Caco-2 (cell line): ENCODE measurements around the gene ELMO1. TPM values are rescaled to one million over a fixed set of nuclear protein-coding genes. Genes with fewer than 3 reads are reported as not detected.
"Not testable (repeated sequence)": the region's sequence is repeated elsewhere in the genome, so short reads cannot be mapped to it uniquely, and the experiment has no call there.

Experiments used
- BruUV-seq: library from RNA; stranded (reverse); fragments of 400-500 nt; replicated peaks from 2 replicates; lab custom pipeline; 2021; lab: Mats Ljungman, UMichigan
- CTCF ChIA-PET: fragments of 300-600 bp; sonication (Branson Sonifier 250); formaldehyde crosslinking; loops from one replicate; lab custom pipeline; 2022; ENCODE audit warnings: antibody characterized with exemption; lab: Charles Lee
- POLR2A ChIA-PET: fragments of 300-600 bp; sonication (Branson Sonifier 250); formaldehyde crosslinking; loops from one replicate; lab custom pipeline; 2022; ENCODE audit warnings: antibody characterized with exemption; lab: Charles Lee
- DNase-seq, 2 experiments: peaks; one replicate each; pipeline versions ENCODE4 v3.0.0 to v3.0.0-alpha.2; 2020 to 2022
- H3K27me3 ChIP-seq: replicated peaks from 2 replicates; pipeline ENCODE4 v1.6.0; 2011; ENCODE audit warnings: low read length; ENCODE audit not compliant: control insufficient read depth, insufficient read depth
- H3K36me3 ChIP-seq: 2 replicates; pipeline ENCODE4 v1.5.1; 2011; ENCODE audit warnings: low read length; ENCODE audit not compliant: control insufficient read depth, insufficient read depth
- H3K4me1 ChIP-seq: fragments of 250-450 bp; sonication (Bioruptor Pico); 2 replicates; pipeline ENCODE4 v1.5.1; 2020; ENCODE audit warnings: mild to moderate bottlenecking
- H3K4me3 ChIP-seq: 2 replicates; pipeline ENCODE4 v1.5.1; 2011; ENCODE audit warnings: low read depth, mild to moderate bottlenecking, control low read depth, low read length
- H3K9me3 ChIP-seq: fragments of 250-450 bp; sonication (Bioruptor Pico); 2 replicates; pipeline ENCODE4 v1.5.1; 2020; ENCODE audit warnings: mild to moderate bottlenecking, moderate library complexity
- H3K27ac Mint-ChIP-seq: one replicate; pipeline ENCODE4 v1.8.0; 2022; ENCODE audit warnings: mixed read lengths; ENCODE audit not compliant: unreplicated experiment
- H3K27me3 Mint-ChIP-seq: one replicate; pipeline ENCODE4 v1.8.0; 2022; ENCODE audit warnings: mixed read lengths; ENCODE audit not compliant: insufficient read depth, unreplicated experiment
- H3K36me3 Mint-ChIP-seq: one replicate; pipeline ENCODE4 v1.8.0; 2022; ENCODE audit warnings: mild to moderate bottlenecking, mixed read lengths; ENCODE audit not compliant: insufficient read depth, unreplicated experiment
- H3K4me1 Mint-ChIP-seq: one replicate; pipeline ENCODE4 v1.8.0; 2022; ENCODE audit warnings: low read depth, mixed read lengths; ENCODE audit not compliant: unreplicated experiment
- H3K4me3 Mint-ChIP-seq: one replicate; pipeline ENCODE4 v1.8.0; 2022; ENCODE audit warnings: mild to moderate bottlenecking, moderate library complexity, mixed read lengths; ENCODE audit not compliant: unreplicated experiment
- H3K9me3 Mint-ChIP-seq: one replicate; pipeline ENCODE4 v1.8.0; 2022; ENCODE audit warnings: mixed read lengths; ENCODE audit not compliant: unreplicated experiment
- CTCF ChIP-seq, 2 experiments: fragments of 200-600 bp in 1 of 2; IDR thresholded peaks; 1 replicate in 1 of 2; 2 replicates in 1 of 2; pipeline versions ENCODE4 v1.5.1 to v1.8.0; 2011 to 2022; ENCODE audit warnings: antibody characterized with exemption in 1 of 2, control low read depth in 1 of 2, inconsistent platforms in 1 of 2, low read depth in 1 of 2, low read length in 1 of 2, mild to moderate bottlenecking in 1 of 2, moderate library complexity in 1 of 2; ENCODE audit not compliant: insufficient read depth in 1 of 2, severe bottlenecking in 1 of 2, unreplicated experiment in 1 of 2
- intact Hi-C: fragments of 100-400 bp; cut with micrococcal nuclease; formaldehyde crosslinking; loops from one replicate; pipeline ENCODE4 v1.10.0; 2022; ENCODE audit not compliant: unreplicated experiment
- total RNA-seq: library from RNA; stranded (reverse); gene quantifications from 2 replicates; pipeline ENCODE4 v1.2.3, GENCODE V29; 2022

ELMO1 gene
- total RNA-seq, 1 experiment from 2014 or later = 0.14 TPM

DNA sequence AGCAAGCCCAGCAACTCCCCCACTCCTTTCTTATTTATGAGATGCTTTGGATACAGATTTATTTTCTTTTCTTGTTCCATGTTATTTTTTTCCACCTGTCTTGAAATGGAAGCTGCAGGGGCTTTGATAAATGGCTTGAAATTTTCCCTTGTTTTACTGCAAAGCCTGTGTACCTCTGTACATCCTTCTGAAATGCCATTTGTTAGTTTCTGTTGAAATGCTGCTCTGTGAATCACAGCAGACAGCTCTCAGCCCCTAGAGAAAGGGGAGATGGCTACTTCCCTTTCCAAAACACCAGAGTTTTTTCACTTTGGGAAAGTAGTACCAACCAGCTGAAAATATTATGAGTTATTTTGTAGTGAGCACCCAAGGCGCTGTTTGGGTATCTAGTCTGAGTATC lies 304.2 kb downstream of the ELMO1 start:
- H3K4me3 Mint-ChIP-seq = no peak overlapping the region
- ChIA-PET POLR2A (no interaction called here), CTCF (no interaction called here)
- H3K36me3 Mint-ChIP-seq = no peaks in the 10 kb centered on the region
- TF ChIP-seq CTCF (IDR thresholded peaks at IDR 0.05; ENCODE audit: insufficient read depth in 1 of 2, low read depth in 1 of 2, low read length in 1 of 2, severe bottlenecking in 1 of 2, unreplicated experiment in 1 of 2) = no peak
- Histone ChIP-seq H3K4me3 (no peak overlapping the region), H3K4me1 (no peaks in the 10 kb centered on the region; the same call in 1 of the 2 replicates), H3K36me3 (no peaks in the 10 kb centered on the region), H3K27me3 (no peaks in the 10 kb centered on the region), H3K9me3 (0 out of 2 replicates have a peak, but pooled peaks cover 2% of the 10 kb centered on the region)
- H3K9me3 Mint-ChIP-seq = peaks cover 24% of the 10 kb centered on the region
- no peak for DNase-seq
- intact Hi-C loops = no loop called here
- no peaks in the 10 kb centered on the region for H3K4me1 Mint-ChIP-seq
- BruUV-seq = no TSS peak
- no peaks in the 10 kb centered on the region for H3K27me3 Mint-ChIP-seq
- no peak overlapping the region for H3K27ac Mint-ChIP-seq

GRCh38 chr7:37142958-37143357 lies 305.7 kb downstream of the ELMO1 start:
- Histone ChIP-seq H3K9me3 (peaks cover 14% of the 10 kb centered on the region; the same call in 1 of the 2 replicates), H3K4me1 (no peaks in the 10 kb centered on the region), H3K36me3 (no peaks in the 10 kb centered on the region), H3K4me3 (no peak overlapping the region), H3K27me3 (no peaks in the 10 kb centered on the region)
- ChIA-PET POLR2A (no interaction called here), CTCF (no interaction called here)
- Mint-ChIP-seq H3K27ac (no peak overlapping the region), H3K4me1 (no peaks in the 10 kb centered on the region), H3K27me3 (no peaks in the 10 kb centered on the region), H3K4me3 (no peak overlapping the region), H3K9me3 (peaks cover 39% of the 10 kb centered on the region), H3K36me3 (no peaks in the 10 kb centered on the region)
- BruUV-seq = no TSS peak
- TF ChIP-seq CTCF (IDR thresholded peaks at IDR 0.05; ENCODE audit: insufficient read depth in 1 of 2, low read depth in 1 of 2, low read length in 1 of 2, severe bottlenecking in 1 of 2, unreplicated experiment in 1 of 2) = no peak
- intact Hi-C loops = no loop called here
- DNase-seq = no peak

GRCh38 chr7:37141742-37142141 lies 306.9 kb downstream of the ELMO1 start:
- Mint-ChIP-seq H3K27ac (no peak overlapping the region), H3K4me3 (no peak overlapping the region), H3K4me1 (no peaks in the 10 kb centered on the region), H3K9me3 (peaks cover 34% of the 10 kb centered on the region), H3K36me3 (no peaks in the 10 kb centered on the region), H3K27me3 (no peaks in the 10 kb centered on the region)
- intact Hi-C loops = no loop called here
- Histone ChIP-seq H3K4me3 (no peak overlapping the region), H3K9me3 (peaks cover 14% of the 10 kb centered on the region; the same call in 1 of the 2 replicates), H3K4me1 (no peaks in the 10 kb centered on the region), H3K27me3 (no peaks in the 10 kb centered on the region), H3K36me3 (no peaks in the 10 kb centered on the region)
- no TSS peak for BruUV-seq
- POLR2A ChIA-PET = no interaction called here
- no peak for TF ChIP-seq CTCF (IDR thresholded peaks at IDR 0.05; ENCODE audit: insufficient read depth in 1 of 2, low read depth in 1 of 2, low read length in 1 of 2, severe bottlenecking in 1 of 2, unreplicated experiment in 1 of 2)
- DNase-seq = no peak
- CTCF ChIA-PET = interaction anchor here (1.0 kb wide), 1 partner anchor 175 kb away, joined by 4 read pairs; no protein-coding TSS in a partner anchor

GRCh38 chr7:37133902-37134301 lies 314.8 kb downstream of the ELMO1 start:
- not testable (repeated sequence) for BruUV-seq
- H3K9me3 Mint-ChIP-seq = peaks cover 14% of the 10 kb centered on the region

More at GRCh38 chr7:37133902-37134301, 314.8 kb downstream of the ELMO1 start:
- H3K27me3 Mint-ChIP-seq, intact Hi-C loops, H3K4me3 Mint-ChIP-seq, DNase-seq, H3K36me3 ChIP-seq, POLR2A ChIA-PET, CTCF ChIA-PET, H3K4me3 ChIP-seq, H3K4me1 ChIP-seq, H3K27ac Mint-ChIP-seq, H3K9me3 ChIP-seq, H3K27me3 ChIP-seq, H3K4me1 Mint-ChIP-seq, H3K36me3 Mint-ChIP-seq: not testable (repeated sequence)
